HG02938 (cell line): ENCODE results near the gene TTK.
"Not testable (repeated sequence)": the region's sequence is repeated elsewhere in the genome, so short reads cannot be mapped to it uniquely, and the experiment has no call there.

Source experiments
- ATAC-seq: cut with Tn5 transposase; IDR thresholded peaks from one replicate; pipeline ENCODE4 v1.9.1; 2021; ENCODE audit warnings: mild to moderate bottlenecking, moderate library complexity; ENCODE audit not compliant: unreplicated experiment

TTK gene

DNA sequence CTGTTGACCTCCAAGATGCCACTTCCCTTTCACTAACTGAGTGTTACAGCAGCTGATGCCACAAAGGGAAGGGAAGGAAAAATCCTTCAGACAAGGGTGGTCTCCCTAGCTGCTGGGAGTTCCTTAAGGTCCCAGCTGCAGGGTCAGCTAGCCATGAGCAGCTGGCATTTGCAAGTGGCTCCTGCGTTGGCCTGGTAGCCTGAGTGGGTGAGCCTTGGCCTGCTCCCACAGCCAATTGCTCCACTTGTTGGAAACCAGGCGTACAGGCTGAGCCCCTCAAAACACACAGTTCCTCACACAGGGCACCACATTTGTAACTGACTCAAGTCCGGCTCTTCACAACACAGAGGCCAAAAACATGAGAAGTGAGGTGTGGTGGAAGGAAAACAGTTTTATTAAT, 16.7 kb downstream of the TTK start:
- ATAC-seq = no peak

DNA sequence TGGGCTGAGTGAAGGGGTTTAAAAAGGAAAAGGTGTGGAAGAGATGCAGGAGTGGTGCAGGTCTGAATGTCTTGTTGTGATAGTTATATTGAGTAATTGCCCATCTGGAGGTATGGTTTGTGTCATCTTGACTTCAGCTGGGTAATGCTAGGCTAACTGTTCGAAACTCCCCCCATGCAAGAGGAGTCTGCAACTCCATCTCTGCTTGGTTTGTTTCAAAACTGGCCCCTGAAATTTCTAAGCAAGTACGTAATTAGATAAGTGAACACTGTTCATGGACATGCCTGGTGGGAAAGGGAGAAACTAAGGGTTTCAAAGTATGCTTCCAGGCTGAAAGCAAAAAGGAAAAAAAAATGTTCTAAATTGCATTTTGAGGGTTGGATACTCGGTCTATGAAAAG, 17.1 kb downstream of the TTK start:
- ATAC-seq = no peak

DNA sequence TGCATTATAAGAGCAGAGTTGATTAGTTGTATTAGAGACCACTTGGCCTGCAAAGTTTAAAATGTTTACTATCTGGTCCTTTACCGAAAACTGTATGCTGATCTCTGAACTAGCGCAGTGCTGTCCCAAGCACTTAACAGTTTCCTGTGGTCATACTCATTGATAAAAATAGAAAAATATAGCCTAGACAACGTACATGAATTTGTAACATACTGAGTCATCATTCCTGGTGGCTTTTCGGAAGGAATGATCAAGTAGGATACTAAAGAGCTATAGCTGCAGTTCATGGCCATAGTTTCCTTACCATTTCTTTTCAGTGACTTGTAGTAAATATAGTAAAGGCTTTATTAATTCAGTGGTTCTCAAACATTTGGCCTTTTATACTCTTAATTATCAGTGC, 18.4 kb downstream of the TTK start:
- no peak for ATAC-seq

DNA sequence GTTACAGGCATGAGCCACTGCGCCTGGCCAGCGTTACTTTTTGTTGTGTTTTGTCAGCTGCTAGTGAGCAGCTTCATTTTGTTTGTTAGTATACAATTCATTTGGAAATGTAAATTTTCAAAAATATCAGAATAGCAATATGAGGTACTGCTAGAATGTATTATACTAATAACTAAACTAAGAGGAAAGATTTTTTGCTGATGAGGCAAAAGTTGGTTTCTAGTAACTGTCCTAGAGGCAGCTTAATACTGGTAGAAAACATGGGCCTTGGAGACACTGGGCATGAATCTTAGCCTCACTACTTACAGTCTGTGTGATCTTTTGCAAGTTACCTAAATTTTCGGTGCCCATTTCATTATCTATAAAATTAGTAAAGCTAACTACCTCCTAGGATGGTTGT, 24.1 kb downstream of the TTK start:
- ATAC-seq = no peak

DNA sequence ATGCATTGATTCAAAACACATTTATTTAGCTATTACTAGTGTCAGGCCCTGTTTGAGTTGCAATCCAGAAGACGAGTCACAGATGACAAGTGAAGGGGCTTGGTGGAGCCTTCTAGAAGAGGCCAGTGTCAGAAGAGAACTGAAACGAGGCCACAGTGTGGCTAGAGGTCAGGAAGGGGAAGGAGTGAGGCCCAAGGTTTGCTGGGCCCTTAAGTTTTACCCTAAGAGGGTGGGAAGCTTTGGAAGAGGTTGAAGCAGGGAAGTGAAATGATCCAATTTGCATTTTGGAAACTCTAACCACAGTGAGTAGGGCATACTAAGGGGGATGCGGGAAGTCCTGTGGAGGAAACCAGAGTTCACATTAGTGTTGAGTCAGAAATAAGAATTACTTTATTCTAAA, 25.0 kb downstream of the TTK start:
- ATAC-seq = peak; percentile 66

DNA sequence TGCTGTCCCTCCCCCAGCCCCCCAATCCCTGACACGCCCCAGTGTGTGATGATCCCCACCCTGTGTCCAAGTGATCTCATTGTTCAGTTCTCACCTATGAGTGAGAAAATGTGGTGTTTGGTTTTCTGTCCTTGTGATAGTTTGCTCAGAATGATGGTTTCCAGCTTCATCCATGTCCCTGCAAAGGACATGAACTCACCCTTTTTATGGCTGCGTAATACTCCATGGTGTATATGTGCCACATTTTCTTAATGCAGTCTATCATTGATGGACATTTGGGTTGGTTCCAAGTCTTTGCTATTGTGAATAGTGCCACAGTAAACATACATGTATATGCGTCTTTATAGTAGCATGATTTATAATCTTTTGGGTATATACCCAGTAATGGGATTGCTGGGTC, 43.8 kb downstream of the TTK start:
- not testable (repeated sequence) for ATAC-seq

DNA sequence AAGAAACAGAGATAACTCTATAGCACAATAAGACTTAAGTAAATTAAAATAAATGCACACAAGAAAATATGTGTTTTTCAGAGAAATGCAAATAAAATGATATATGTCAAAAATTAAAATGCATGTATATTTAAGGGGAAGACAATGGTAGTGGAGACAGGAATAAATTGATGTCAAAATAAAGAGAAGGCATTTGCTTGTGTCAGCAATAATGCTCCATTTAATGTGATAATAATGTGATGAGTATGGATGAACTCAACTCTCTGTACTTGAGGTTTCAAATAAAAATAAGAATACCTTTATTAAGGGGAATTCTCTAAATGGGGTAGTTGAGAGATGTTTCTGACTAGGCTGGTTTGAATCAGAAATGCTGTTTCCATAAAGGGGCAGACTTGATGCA, 56.3 kb downstream of the TTK start:
- no peak for ATAC-seq

DNA sequence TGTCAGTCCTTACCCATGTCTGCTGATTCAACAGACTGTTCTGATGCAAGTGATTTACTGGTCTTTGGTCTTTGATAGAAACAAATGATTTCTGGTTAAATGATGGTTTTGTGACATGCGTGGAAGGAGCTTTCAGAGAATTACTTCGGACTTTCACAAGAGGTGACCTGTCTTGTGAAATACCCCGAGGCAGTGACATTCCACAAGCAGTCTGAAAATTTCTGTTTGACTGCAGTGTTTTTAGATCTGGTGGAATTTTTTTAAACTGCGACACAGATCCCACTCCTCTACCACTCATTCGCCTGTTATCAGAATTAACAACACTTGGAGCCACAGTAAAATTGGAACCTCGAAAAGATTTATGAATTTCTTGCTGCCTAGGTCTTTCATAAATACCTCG, 63.7 kb downstream of the TTK start:
- not testable (repeated sequence) for ATAC-seq

DNA sequence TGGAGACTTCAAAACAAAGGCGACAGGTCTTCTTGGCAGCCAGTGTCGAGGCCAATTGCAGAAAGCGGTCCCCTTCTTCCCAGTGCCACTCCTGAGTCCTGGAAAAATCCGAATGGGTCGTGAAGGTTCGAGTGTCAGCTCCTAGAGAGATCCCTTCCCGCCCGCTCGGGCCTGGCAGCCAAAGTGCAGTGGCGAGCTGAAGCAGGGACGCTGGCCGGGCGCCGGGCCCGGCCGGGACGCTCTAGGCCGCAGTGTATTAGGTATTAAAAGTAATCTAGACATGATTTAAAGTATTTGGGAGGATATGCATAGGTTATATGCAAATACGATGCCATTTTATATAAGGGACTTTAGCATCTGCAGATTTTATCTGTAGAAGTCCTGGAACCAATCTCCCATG, 66.0 kb downstream of the TTK start:
- not testable (repeated sequence) for ATAC-seq

DNA sequence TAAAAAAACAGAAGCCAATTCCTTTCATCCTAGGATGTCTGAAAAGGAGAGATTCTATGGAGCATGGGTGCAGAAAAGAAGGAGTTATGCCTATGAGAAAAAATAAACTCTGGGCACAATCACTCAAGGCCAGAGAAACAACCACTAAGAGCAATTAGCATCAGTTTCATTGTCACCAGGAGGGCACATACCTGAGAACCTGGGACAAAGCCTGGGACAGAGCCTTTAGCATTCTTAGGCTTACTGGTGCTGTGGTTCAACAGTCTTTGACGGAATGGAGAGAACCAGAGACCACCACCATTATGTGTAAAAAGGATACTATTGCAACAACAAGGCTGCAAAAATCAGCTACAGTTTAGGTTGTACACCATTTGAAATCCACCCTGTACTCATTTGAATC, 72.6 kb downstream of the TTK start:
- ATAC-seq = no peak

DNA sequence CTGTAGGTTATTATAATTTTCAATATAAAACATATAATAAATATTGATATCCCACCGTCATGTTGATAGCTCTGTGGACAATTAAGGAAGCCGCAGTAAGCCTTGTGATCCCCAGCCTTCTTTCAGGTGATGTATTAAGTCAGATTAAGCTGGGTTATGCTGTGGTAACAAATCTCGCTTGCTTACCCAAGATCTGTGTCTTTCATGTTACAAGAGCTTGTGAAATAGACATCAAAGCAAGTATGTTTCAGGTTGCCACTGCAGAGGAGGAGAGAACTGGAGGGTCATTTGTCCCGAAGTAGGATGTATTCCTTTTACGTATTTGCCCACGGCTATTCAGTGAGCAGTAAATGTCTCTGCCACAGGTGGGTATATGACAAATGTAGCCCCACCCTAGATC, 84.2 kb downstream of the TTK start:
- ATAC-seq = no peak

DNA sequence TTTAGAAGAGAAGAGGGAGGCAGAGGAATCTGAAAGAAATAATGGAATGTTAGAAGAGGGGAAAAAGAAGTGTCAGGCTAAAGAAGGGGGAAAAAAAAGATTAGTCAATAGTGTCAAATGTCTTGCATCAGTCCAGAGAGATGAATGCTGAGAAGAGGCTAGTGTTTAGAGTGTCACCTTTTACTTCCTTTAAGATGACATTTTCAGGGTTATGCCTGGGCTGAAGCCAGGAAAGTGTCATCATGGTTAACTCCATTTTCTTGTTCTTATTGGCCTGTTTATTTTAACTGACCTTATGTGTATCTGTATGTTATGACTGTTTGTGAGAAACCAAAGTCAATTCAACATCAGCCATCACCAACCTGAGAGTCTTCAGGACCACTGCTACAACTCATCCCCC, 87.1 kb downstream of the TTK start:
- ATAC-seq = no peak
